Lung (tissue), 12 donors: ENCODE measurements around the gene RGS7. TPM values are rescaled to one million over a fixed set of nuclear protein-coding genes. Genes with fewer than 3 reads are reported as not detected.

Source experiments
- ATAC-seq: fragments of 200-7000 bp; cut with Tn5 transposase; one replicate; pipeline ENCODE4 v1.9.1; 2020; ENCODE audit warnings: moderate number of reproducible peaks; ENCODE audit not compliant: insufficient read depth, low FRiP score
- DNase-seq, 3 donors: peaks; one replicate each; pipeline ENCODE4 v3.0.0-alpha.2; 2013 to 2017
- H3K27ac ChIP-seq, 2 donors: one replicate each; pipeline ENCODE4 v1.5.1; 2013; ENCODE audit warnings: mild to moderate bottlenecking in 2 of 2, moderate library complexity in 2 of 2, control low read depth in 1 of 2, inconsistent platforms in 1 of 2, low read depth in 1 of 2, low read length in 1 of 2
- H3K27me3 ChIP-seq, 3 donors: one replicate each; pipeline ENCODE4 v1.5.1; 2013; ENCODE audit warnings: low read length in 2 of 3; ENCODE audit not compliant: control insufficient read depth in 3 of 3, insufficient read depth in 3 of 3
- H3K36me3 ChIP-seq, 4 donors: one replicate each; pipeline ENCODE4 v1.5.1; 2013; ENCODE audit warnings: low read length in 4 of 4, mild to moderate bottlenecking in 1 of 4, moderate library complexity in 1 of 4; ENCODE audit not compliant: control insufficient read depth in 4 of 4, insufficient read depth in 4 of 4
- H3K4me1 ChIP-seq, 5 donors: one replicate each; pipeline ENCODE4 v1.5.1; 2013; ENCODE audit warnings: low read length in 5 of 5, mild to moderate bottlenecking in 2 of 5, moderate library complexity in 1 of 5; ENCODE audit not compliant: control insufficient read depth in 5 of 5, insufficient read depth in 5 of 5
- H3K4me3 ChIP-seq: one replicate; pipeline ENCODE4 v1.5.1; 2013; ENCODE audit warnings: mild to moderate bottlenecking, control low read depth, moderate library complexity
- H3K9ac ChIP-seq, 2 donors: one replicate each; pipeline ENCODE4 v1.5.1; 2013; ENCODE audit warnings: low read length in 2 of 2, control low read depth in 1 of 2; ENCODE audit not compliant: insufficient read depth in 1 of 2
- H3K9me3 ChIP-seq, 4 donors: one replicate each; pipeline ENCODE4 v1.5.1; 2013; ENCODE audit warnings: low read length in 3 of 4, mild to moderate bottlenecking in 1 of 4, moderate library complexity in 1 of 4; ENCODE audit not compliant: control insufficient read depth in 4 of 4, insufficient read depth in 3 of 4
- CTCF ChIP-seq: IDR thresholded peaks from 2 replicates; pipeline ENCODE4 v1.5.1; 2012; ENCODE audit warnings: mild to moderate bottlenecking; ENCODE audit errors: control extremely low read depth, extremely low read depth
- WGBS, 2 donors: extraction: QIAGEN DNeasy Blood & Tissue Kit; methylation state at CpG; one replicate each; pipeline ENCODE4 v1.1.7; 2013; 5-methylcytosine and 5-hydroxymethylcytosine counted together
- polyA plus RNA-seq, 2 donors: library from polyadenylated mRNA; stranded (reverse); fragments of 200-250 nt; gene quantifications; one replicate each; pipeline ENCODE4 v1.2.1, GENCODE V29; 2013
- total RNA-seq, 2 donors: library from RNA; depleted of rRNA in 1 of 2; stranded (reverse); fragments of >200 nt in 1 of 2; gene quantifications; one replicate each; pipeline ENCODE4 v1.2.1, GENCODE V29; 2014 to 2021
- donor health status: control.
- donor health status: control.
- donor health status: Bipolar disorder and iron deficiency.
- donor health status: healthy.
- donor health status: DM: yes; HTN: yes; CAD: no.

The RGS7 gene
- total and polyA plus RNA-seq, 4 donors: 0.06 to 0.25 (median 0.08) TPM; not detected in 1

DNA sequence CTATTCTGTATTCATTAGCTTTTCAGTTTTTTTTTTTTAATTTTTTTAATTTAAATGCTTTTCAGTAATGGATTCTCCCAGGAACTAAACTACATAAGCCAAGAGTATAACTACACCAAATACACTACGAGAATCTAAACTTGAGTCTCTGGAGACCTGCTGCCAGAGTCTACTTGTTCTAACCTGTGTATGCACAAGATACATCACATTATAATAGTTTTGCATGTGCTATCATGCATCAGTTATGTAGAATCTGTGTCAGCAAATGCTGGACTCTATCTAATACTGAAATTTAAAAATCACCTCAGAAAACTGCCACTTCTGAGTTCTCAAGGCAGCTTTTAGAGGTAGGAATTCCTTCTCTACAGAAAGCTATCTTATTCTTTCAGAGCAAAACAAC lies 598.7 kb downstream of the RGS7 start:
- H3K4me3 ChIP-seq: no peak overlapping the region
- H3K9me3 ChIP-seq: no peaks in the 10 kb centered on the region
- no peak for TF ChIP-seq CTCF

DNA sequence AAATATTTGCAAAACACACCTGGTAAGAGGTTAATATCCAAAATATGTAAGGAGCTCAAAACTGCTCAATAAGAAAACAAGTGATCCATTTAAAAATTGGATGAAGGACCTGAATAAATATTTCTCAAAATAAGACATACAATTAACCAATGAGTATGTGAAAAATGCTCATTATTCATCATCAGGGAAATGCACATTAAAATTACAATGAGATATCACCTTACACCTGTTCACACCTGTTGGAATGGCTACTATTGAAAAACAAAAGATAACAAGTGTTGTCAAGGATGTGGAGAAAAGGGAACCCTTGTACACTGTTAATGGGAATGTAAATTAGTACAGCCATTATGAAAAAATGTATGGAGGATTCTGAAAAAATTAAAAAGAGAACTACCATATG lies 609.1 kb downstream of the RGS7 start:
- Histone ChIP-seq H3K36me3 (no peaks in the 10 kb centered on the region), H3K9me3 (peaks cover 0 to 3% (median 0%) of the 10 kb centered on the region in 4 donors), H3K4me1 (no peaks in the 10 kb centered on the region), H3K27ac (no peak overlapping the region), H3K9ac (no peak overlapping the region), H3K27me3 (no peaks in the 10 kb centered on the region), H3K4me3 (no peak overlapping the region)
- ATAC-seq (no peak), DNase-seq (no peak)
- no peak for TF ChIP-seq CTCF

More for the DNA sequence above, 598.7 kb downstream of the RGS7 start:
- H3K27me3 ChIP-seq: no peaks in the 10 kb centered on the region
- H3K9ac ChIP-seq: no peak overlapping the region
- H3K4me1 ChIP-seq: no peaks in the 10 kb centered on the region
- no peak for DNase-seq
- H3K36me3 ChIP-seq: no peaks in the 10 kb centered on the region
- no peak overlapping the region for H3K27ac ChIP-seq
- no peak for ATAC-seq
- WGBS, 2 donors: 89 to 90% methylated on average over 1 of the region's 1 CpG

- Histone ChIP-seq H3K36me3 (no peaks in the 10 kb centered on the region), H3K27me3 (no peaks in the 10 kb centered on the region), H3K9ac (no peak overlapping the region), H3K4me1 (no peaks in the 10 kb centered on the region), H3K4me3 (no peak overlapping the region), H3K9me3 (no peaks in the 10 kb centered on the region), H3K27ac (no peak overlapping the region)
- DNase-seq (no peak), ATAC-seq (no peak)
- 73 to 74% methylated on average over 2 of the region's 2 CpGs for WGBS, 2 donors
- no peak for TF ChIP-seq CTCF
Measured at GRCh38 chr1:240743705-240744104, 613.3 kb downstream of the RGS7 start.

- H3K27me3 ChIP-seq: no peaks in the 10 kb centered on the region
- H3K36me3 ChIP-seq: no peaks in the 10 kb centered on the region
- H3K4me1 ChIP-seq: no peaks in the 10 kb centered on the region
- DNase-seq (no peak), ATAC-seq (no peak)
- TF ChIP-seq CTCF: no peak
- H3K27ac ChIP-seq: no peak overlapping the region
- WGBS, 2 donors: 80 to 86% methylated on average over 1 of the region's 1 CpG
- H3K9me3 ChIP-seq: no peaks in the 10 kb centered on the region
- no peak overlapping the region for H3K9ac ChIP-seq
- H3K4me3 ChIP-seq: no peak overlapping the region
Measured at GRCh38 chr1:240739754-240740153, 617.3 kb downstream of the RGS7 start.
